ENCODE data around the gene CIT.

The CIT gene

GRCh38 chr12:119804011-119804641 is 73.0 kb downstream of the CIT start:
- DNase-seq (ENCODE audit: low read depth in 2 of 2, low spot score in 1 of 2) = no peak

- no peak for DNase-seq (ENCODE audit: low read depth in 2 of 2, low spot score in 1 of 2)
Measured at GRCh38 chr12:119803381-119803791, 73.7 kb downstream of the CIT start.

- DNase-seq (ENCODE audit: low read depth in 2 of 2, low spot score in 1 of 2) = no peak
Measured at GRCh38 chr12:119802472-119802871, 74.6 kb downstream of the CIT start.

GRCh38 chr12:119797090-119797489 is 80.0 kb downstream of the CIT start:
- no peak for DNase-seq (ENCODE audit: low read depth in 2 of 2, low spot score in 1 of 2)

GRCh38 chr12:119796292-119796691 is 80.8 kb downstream of the CIT start:
- DNase-seq (ENCODE audit: low read depth in 2 of 2, low spot score in 1 of 2) = no peak

- DNase-seq (ENCODE audit: low read depth in 2 of 2, low spot score in 1 of 2) = no peak
Measured at GRCh38 chr12:119791453-119791852, 85.7 kb downstream of the CIT start.

DNA sequence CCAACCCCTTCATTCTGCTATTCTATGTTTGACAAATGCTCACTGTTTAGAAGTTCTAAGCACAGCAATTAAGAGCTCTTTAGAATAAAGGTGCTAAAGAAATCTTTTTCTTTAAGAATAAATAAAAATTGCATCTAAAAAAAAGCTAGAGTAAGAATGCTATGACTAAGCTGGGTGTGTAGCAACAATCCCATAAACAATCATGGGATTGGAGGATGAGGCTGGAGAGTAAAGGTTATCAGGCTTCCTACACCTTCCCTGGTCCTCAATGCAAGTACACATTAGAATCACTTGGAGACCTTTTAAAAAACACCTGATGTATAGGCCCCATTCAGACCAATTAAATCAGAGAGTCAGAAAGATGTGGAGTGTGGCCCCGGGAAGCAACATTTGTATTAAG is 88.3 kb downstream of the CIT start:
- no peak for DNase-seq (ENCODE audit: low read depth in 2 of 2, low spot score in 1 of 2)

GRCh38 chr12:119786539-119786938 is 90.6 kb downstream of the CIT start:
- no peak for DNase-seq (ENCODE audit: low read depth in 2 of 2, low spot score in 1 of 2)

- DNase-seq (ENCODE audit: low read depth in 2 of 2, low spot score in 1 of 2) = no peak
Measured at GRCh38 chr12:119784673-119785072, 92.4 kb downstream of the CIT start.

DNA sequence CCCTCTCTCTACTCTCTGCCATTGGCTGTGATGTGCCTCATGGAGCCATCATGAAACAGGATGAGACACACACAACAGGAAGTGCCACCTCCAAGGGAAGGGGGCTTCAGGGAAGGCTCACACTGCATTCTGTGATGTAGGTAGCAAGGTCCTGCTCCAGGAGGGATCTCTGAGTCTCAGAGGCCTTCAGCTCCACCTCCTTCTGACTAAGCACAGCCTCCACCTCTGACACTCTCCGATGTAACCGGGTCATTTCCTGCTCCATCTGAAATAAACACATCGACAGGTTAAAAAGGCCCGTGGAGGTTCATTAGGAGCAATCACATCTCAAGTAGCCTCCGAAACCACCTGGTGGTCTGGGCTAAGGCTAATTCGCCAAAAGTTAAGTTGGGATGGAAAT is 93.3 kb downstream of the CIT start:
- DNase-seq (ENCODE audit: low read depth in 2 of 2, low spot score in 1 of 2) = no peak

DNA sequence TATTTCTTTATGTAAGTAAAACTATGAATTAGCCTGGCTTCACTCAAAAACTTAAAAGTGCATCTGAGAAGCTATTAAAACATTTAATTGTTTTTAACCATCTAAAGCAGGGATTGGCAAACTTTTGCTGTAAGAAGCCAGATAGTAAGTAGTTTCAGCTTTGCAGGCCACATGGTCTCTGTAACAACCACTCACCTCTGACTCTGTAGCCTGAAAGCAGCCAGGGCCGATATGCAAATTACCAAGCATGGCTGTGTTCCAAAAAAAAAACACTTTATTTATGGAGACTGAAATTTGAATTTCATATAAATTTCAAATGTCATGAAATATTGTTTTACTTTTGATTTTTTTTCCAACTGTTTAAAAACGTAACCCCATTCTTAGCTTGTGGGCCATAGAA is 95.3 kb downstream of the CIT start:
- DNase-seq (ENCODE audit: low read depth in 2 of 2, low spot score in 1 of 2) = no peak

GRCh38 chr12:119780786-119781434 is 96.2 kb downstream of the CIT start:
- DNase-seq (ENCODE audit: low read depth in 2 of 2, low spot score in 1 of 2) = no peak

DNA sequence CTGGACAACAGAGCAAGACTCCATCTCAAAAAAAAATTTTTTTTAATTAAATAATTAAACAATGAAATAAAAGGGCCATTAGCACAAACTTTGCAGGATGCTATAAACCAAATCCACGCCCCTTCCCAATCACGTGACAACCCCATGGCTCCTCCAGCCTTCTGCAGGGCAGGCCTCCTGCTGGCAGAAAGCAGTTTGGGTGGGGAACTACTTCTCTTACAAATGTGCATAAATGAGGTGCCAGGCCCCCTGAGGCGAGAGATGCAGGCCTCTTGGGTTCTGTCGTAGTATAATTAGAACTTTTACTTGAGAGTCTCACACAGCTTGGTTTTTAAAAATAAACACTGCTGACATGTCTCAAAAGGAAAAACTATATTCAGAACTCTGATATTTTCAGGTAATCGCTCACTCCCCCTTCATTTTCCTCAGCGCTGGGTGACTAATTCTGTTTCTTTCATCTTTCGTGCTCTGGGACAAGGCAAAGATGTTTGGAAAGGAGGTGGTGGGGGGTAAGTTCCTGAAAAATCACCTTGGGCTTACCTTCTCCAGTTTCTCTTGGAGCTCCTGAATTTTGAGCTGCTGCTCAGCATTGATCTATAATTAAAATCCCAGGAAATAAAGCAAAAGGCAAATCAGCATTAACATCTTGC is 101.7 kb downstream of the CIT start:
- no peak for DNase-seq (ENCODE audit: low read depth in 2 of 2, low spot score in 1 of 2)

DNA sequence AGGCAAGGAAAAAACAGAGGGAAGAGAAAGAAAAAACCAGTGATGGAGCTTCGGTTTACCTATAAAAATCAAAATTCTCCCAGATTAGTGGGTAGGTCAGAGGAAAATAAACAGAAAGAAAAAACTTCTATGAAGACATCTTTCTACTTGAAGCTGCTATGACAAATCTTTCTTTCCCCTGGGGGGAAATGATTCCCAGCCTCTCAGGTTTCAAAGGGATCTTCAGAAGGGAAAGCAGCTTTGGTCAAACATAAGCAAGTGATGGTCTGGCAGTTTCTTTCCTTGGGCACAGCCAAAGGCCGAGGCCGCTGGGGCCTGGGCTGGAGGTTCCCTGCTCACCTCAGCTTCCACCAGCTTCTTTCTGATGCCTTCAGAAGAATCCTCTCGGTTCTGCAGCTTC is 104.7 kb downstream of the CIT start:
- no peak for DNase-seq (ENCODE audit: low read depth in 2 of 2, low spot score in 1 of 2)

DNA sequence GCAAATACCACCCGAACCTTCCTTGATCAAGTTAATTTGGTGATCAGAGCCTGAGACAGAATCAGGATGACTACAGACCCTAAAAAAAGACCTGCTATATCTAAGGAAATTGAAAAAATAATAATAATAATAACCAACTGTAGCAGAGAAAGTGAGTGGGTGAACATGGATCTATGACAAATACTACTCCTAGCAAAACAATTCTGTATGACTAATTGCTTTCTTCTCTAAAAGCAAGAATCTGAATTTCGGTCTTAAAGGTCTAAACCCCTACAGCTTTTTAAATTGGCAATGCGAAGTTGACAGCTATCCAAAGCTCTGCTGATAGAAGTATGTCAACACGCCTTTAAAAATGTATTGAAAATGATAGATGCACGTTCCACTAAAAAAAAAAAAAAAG is 107.0 kb downstream of the CIT start:
- no peak for DNase-seq (ENCODE audit: low read depth in 2 of 2, low spot score in 1 of 2)

GRCh38 chr12:119762619-119763018 is 114.5 kb downstream of the CIT start:
- DNase-seq (ENCODE audit: low read depth in 2 of 2, low spot score in 1 of 2) = no peak

GRCh38 chr12:119758722-119759121 is 118.4 kb downstream of the CIT start:
- no peak for DNase-seq (ENCODE audit: low read depth in 2 of 2, low spot score in 1 of 2)

DNA sequence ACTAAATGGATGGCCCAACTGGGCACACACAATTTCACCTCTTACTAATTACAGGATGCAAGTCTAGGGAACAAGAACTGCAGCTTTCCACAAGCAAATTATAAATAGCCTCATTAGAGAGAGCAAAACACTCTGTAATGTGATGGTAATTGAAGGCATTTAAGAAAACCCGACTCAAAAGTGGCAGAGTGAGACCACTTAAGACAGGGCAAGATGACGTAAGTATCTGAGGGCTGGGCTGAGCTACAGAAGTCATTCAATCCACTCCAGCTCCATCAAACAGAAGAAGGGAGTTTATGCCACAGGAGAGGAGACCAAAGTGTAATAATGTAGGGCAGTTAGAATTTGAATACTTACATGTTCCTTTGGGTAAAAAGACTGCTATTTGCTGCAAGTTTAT is 118.9 kb downstream of the CIT start:
- DNase-seq (ENCODE audit: low read depth in 2 of 2, low spot score in 1 of 2) = no peak

DNA sequence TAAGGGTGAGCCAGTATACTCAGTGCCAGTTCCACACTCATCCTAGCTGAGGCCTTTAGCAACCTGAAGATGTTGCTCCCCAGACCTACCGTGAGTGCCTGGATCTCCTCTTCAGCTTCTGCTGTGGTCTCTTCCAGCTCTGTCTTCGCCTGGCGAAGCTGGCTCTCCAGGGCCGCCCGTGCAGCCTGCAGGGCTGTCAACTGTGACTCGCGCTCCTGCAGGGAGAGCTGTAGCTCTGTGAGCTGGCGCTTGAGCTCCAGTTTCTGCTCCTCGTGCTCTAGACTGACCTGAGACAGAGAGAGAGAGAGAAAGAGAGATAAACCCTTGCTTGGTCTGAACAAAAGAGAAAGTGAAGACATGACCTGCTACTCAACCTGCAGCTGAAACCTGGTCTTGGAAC is 125.2 kb downstream of the CIT start:
- DNase-seq (ENCODE audit: low read depth in 2 of 2, low spot score in 1 of 2) = no peak

GRCh38 chr12:119749666-119750065 is 127.5 kb downstream of the CIT start:
- no peak for DNase-seq (ENCODE audit: low read depth in 2 of 2, low spot score in 1 of 2)

DNA sequence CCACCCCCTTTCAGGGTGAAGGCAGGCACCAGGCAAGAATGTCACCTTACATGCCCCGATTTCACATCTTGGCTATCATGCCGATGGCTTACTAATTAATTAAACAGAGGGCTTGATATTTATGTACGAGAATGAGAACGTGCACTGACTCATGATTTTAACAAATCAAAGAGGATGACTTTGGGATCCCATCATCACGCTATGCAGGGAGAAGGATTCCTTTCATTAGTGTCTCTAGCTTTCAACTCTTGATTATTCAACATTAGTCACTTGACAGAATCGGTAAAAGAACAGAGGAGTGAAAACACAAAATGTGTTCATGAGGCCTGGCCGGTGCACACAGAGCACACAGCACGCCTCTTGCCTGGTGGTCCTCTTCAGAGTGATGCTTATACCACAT is 128.6 kb downstream of the CIT start:
- no peak for DNase-seq (ENCODE audit: low read depth in 2 of 2, low spot score in 1 of 2)

- no peak for DNase-seq (ENCODE audit: low read depth in 2 of 2, low spot score in 1 of 2)
Measured at GRCh38 chr12:119746169-119746568, 131.0 kb downstream of the CIT start.
